Brain microvascular endothelial cell (primary cell): Measurements from ENCODE around the gene SP8.

Source experiments
- DNase-seq: peaks from one replicate; pipeline ENCODE4 v3.0.0-alpha.2; 2020
- H3K27ac ChIP-seq: fragments of 250-450 bp; sonication (Bioruptor Pico); 2 replicates; pipeline ENCODE4 v1.5.1; 2020; ENCODE audit warnings: mild to moderate bottlenecking, moderate library complexity
- H3K27me3 ChIP-seq: fragments of 250-450 bp; sonication (Bioruptor Pico); replicated peaks from 2 replicates; pipeline ENCODE4 v1.5.1; 2020; ENCODE audit warnings: mild to moderate bottlenecking
- H3K36me3 ChIP-seq: fragments of 250-450 bp; sonication (Bioruptor Pico); replicated peaks from 2 replicates; pipeline ENCODE4 v1.5.1; 2020; ENCODE audit warnings: mild to moderate bottlenecking
- H3K4me3 ChIP-seq: 2 replicates; pipeline ENCODE4 v1.5.1; 2011; ENCODE audit warnings: low read depth, mild to moderate bottlenecking, control low read depth, low read length, moderate library complexity
- CTCF ChIP-seq: IDR thresholded peaks from 2 replicates; pipeline ENCODE4 v1.5.1; 2011; ENCODE audit warnings: low read depth, mild to moderate bottlenecking, moderate library complexity, low read length, control low read depth, inconsistent platforms; ENCODE audit errors: missing control alignments
- in situ Hi-C: cut with HindIII; loops from 2 replicates; pipeline ENCODE4 v1.10.0; 2017; ENCODE audit warnings: low sequenced_read_pairs, low pct_ligation_motif_present

SP8 gene

GRCh38 chr7:20797042-20797461, 10.4 kb upstream of the SP8 start:
- Histone ChIP-seq H3K36me3 (no peaks in the 10 kb centered on the region), H3K4me3 (no peak overlapping the region), H3K27ac (no peak overlapping the region), H3K27me3 (peaks cover 60% of the 10 kb centered on the region)
- in situ Hi-C loops, result no loop called here
- DNase-seq, result no peak
- TF ChIP-seq CTCF, result no peak

DNA sequence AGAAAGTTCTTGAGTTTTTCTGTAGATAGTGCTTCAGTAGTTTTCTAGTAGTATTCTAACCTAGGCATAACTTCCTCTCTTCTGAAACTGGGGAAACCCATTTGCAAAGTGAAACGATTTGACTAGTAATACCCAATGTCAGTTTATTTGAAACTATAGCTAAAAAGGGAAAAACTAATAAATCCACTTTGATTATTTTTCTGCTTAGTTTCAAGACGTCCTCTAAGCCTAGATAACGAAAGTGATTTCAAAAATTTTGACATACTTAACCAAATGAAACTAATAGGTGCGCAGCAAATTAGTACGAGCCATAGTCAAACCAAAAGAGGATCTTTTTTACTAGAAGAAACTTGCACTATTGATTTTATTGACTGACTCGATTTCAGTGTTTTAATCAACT, 9.8 kb upstream of the SP8 start:
- Histone ChIP-seq H3K4me3 (no peak overlapping the region), H3K36me3 (no peaks in the 10 kb centered on the region), H3K27me3 (peaks cover 66% of the 10 kb centered on the region), H3K27ac (no peak overlapping the region)
- in situ Hi-C loops, result no loop called here
- TF ChIP-seq CTCF, result no peak
- DNase-seq, result no peak

- TF ChIP-seq CTCF, result no peak
- Histone ChIP-seq H3K4me3 (no peak overlapping the region), H3K27me3 (peaks cover 72% of the 10 kb centered on the region), H3K27ac (no peak overlapping the region), H3K36me3 (no peaks in the 10 kb centered on the region)
- no peak for DNase-seq
- in situ Hi-C loops, result no loop called here
Observed at GRCh38 chr7:20795881-20796280, 9.2 kb upstream of the SP8 start.

DNA sequence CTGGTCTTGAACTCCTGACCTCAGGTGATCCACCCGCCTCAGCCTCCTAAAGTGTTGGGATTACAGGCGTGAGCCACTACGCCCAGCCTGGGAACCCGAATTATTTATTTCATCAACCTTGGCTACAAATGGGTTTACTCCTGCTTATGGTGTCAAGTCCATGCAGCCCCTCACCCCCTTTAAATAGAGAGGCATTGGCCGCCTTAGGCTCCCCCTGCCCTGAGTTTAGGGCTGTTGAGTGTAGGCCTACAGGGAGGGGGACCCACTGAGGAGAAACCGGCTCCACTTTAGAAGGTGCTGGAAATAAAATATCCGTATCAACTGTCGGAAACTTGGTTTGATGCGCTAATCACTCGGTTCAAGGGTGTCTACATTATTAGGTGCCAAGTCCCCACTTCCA, 8.7 kb upstream of the SP8 start:
- in situ Hi-C loops, result no loop called here
- H3K4me3 ChIP-seq, result no peak overlapping the region
- TF ChIP-seq CTCF, result no peak
- no peaks in the 10 kb centered on the region for H3K36me3 ChIP-seq
- H3K27ac ChIP-seq, result no peak overlapping the region
- peaks cover 76% of the 10 kb centered on the region for H3K27me3 ChIP-seq
- no peak for DNase-seq

DNA sequence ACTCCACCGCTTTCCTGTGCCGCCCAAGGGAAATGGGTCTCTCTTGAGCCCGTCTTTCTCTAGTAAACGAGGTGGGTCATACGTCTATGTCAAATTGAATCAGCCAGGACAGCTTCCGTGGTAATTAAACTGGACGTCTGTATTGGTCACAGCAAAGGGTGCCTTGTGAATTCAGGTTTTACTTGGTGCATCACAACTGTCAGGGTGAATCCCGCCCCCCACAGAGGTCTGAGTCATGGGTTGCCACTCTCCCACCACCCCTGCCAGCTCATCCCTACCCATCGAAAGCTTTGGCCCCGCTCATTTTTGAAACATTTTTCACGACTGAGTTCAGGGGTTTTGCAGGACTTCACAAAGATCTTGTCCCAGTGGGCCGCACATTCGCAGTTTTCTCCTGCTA, 8.0 kb upstream of the SP8 start:
- Histone ChIP-seq H3K27ac (no peak overlapping the region), H3K36me3 (no peaks in the 10 kb centered on the region), H3K4me3 (no peak overlapping the region), H3K27me3 (peaks cover 82% of the 10 kb centered on the region)
- in situ Hi-C loops, result no loop called here
- no peak for DNase-seq
- TF ChIP-seq CTCF, result no peak

GRCh38 chr7:20793694-20794394, 7.2 kb upstream of the SP8 start:
- no peak overlapping the region for H3K4me3 ChIP-seq
- DNase-seq, result no peak
- peaks cover 87% of the 10 kb centered on the region for H3K27me3 ChIP-seq
- in situ Hi-C loops, result no loop called here
- H3K27ac ChIP-seq, result no peak overlapping the region
- H3K36me3 ChIP-seq, result no peaks in the 10 kb centered on the region
- no peak for TF ChIP-seq CTCF
